HG03135 (cell line): ENCODE measurements around the gene NT5C1B.

Experiments
- ATAC-seq: cut with Tn5 transposase; IDR thresholded peaks from one replicate; pipeline ENCODE4 v1.9.1; 2021; ENCODE audit warnings: mild to moderate bottlenecking, moderate library complexity; ENCODE audit not compliant: unreplicated experiment

Gene NT5C1B

DNA sequence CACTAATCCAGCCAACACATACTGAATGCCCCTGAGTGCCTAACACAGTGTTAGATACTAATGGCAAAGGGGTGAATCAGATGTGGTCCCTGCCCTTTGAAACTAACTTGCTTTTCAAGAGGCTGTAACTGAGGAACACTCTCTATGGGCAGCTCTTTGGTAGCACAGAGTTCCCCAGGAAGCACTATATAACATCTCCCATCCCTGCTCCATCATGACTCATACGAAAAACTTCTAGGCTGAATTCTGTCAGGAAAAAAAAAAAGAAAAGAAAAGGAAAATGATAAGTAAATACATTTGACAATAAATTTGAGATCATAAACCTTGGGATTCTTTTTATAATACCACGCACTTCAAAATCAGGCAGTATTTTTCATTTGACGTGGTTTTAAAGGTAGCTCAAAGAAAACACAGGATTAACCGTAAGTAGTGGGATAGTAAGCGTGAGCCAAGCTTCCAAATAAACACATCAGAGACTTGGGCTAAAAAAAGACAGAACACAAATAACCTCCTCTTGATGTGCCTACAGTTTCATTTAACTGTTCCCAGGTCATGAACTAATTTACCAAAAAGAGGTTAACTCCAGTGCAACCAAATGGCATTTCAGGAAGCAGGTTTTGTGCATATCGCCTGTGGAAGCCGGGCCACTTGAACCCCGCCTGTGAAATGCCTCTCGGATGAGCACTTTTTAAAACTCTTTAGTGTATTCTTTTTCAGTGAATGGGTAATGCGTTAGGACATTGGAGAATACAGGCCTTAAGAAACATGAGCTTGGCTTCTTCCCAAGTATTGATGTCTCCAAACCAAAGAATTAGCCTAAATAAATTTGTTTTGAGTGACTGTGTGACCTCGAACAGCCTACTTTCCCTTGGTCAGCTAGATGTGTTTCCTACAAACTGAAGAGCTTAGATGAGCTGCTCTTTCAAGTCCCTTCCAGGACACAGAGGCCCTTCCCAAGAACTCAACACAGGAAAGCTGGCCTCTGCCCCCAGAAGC lies 71.0 kb downstream of the NT5C1B start:
- no peak for ATAC-seq

DNA sequence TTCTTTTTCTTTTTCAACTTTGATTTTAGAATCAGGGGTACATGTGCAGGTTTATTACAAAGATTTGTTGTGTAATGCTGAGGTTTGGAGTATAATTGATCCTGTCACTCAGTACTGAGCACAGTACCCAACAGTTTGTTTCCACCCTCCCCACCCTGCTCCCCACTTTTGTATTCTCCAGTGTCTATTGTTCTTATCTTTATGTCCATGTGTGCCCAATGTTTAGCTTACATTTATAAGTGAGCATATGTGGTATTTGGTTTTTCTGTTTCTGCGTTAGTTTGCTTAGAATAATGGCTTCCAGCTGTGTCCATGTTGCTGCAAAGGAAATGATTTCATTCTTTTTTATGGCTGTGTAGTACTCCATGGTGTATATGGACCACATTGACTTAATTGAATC lies 72.0 kb downstream of the NT5C1B start:
- ATAC-seq: no peak

- ATAC-seq: no peak
These were observed 73.3 kb downstream of the NT5C1B start for GRCh38 chr2:18516112-18516511.

- ATAC-seq: no peak
These were observed 74.6 kb downstream of the NT5C1B start for GRCh38 chr2:18514526-18515461.
